ENCODE measurements around the gene DGAT2. TPM values are rescaled to one million over a fixed set of nuclear protein-coding genes. Genes with fewer than 3 reads are reported as not detected.
A peak's percentile ranks its signal among the peaks of the same experiment; 100 is the strongest.

The DGAT2 gene
- total RNA-seq, 1 experiment from 2014 or later, result 6.5 TPM

- no peak for DNase-seq
- no peak overlapping the region for H2AFZ ChIP-seq
- BruUV-seq (replicated peaks), result no TSS peak
- H4K20me1 ChIP-seq (ENCODE audit: insufficient read depth), result no peaks in the 10 kb centered on the region
- H3K4me1 ChIP-seq (replicated peaks; ENCODE audit: insufficient read depth), result peaks cover 52% of the 10 kb centered on the region
- no peak overlapping the region for H3K4me3 ChIP-seq
- H3K9me3 ChIP-seq (ENCODE audit: insufficient read depth, low read depth), result no peaks in the 10 kb centered on the region
- H3K27me3 ChIP-seq (ENCODE audit: insufficient read depth, low read depth), result no peaks in the 10 kb centered on the region
- H3K36me3 ChIP-seq (ENCODE audit: low read depth), result no peaks in the 10 kb centered on the region
- no peak overlapping the region for H3K4me2 ChIP-seq
- no peak for TF ChIP-seq EZH2 (IDR thresholded peaks at IDR 0.05; ENCODE audit: low read depth)
- TF ChIP-seq, protein P1, sequence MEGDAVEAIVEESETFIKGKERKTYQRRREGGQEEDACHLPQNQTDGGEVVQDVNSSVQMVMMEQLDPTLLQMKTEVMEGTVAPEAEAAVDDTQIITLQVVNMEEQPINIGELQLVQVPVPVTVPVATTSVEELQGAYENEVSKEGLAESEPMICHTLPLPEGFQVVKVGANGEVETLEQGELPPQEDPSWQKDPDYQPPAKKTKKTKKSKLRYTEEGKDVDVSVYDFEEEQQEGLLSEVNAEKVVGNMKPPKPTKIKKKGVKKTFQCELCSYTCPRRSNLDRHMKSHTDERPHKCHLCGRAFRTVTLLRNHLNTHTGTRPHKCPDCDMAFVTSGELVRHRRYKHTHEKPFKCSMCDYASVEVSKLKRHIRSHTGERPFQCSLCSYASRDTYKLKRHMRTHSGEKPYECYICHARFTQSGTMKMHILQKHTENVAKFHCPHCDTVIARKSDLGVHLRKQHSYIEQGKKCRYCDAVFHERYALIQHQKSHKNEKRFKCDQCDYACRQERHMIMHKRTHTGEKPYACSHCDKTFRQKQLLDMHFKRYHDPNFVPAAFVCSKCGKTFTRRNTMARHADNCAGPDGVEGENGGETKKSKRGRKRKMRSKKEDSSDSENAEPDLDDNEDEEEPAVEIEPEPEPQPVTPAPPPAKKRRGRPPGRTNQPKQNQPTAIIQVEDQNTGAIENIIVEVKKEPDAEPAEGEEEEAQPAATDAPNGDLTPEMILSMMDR (conservative IDR thresholded peaks at IDR 0.05), result no peak
- intact Hi-C loops (cut with micrococcal nuclease; ENCODE audit: unreplicated experiment), result no loop called here
- H3F3A ChIP-seq (ENCODE audit: insufficient read depth, low read depth), result peaks cover 26% of the 10 kb centered on the region
- peaks cover 27% of the 10 kb centered on the region for H3K79me2 ChIP-seq (ENCODE audit: low read depth)
- POLR2A ChIA-PET (ENCODE audit: unreplicated experiment), result no interaction called here
- no peak overlapping the region for H3K27ac ChIP-seq
- H3K9me2 ChIP-seq (ENCODE audit: insufficient read depth), result no peaks in the 10 kb centered on the region
- CTCF ChIA-PET, result no interaction called here
Observed at GRCh38 chr11:75767228-75767572, 1.4 kb upstream of the DGAT2 start.

GRCh38 chr11:75767793-75768111 is 826 bp upstream of the DGAT2 start:
- Histone ChIP-seq H3K9me2 (ENCODE audit: insufficient read depth) (no peaks in the 10 kb centered on the region), H3F3A (ENCODE audit: insufficient read depth, low read depth) (peaks cover 32% of the 10 kb centered on the region), H3K9me3 (ENCODE audit: insufficient read depth, low read depth) (no peaks in the 10 kb centered on the region), H4K20me1 (ENCODE audit: insufficient read depth) (no peaks in the 10 kb centered on the region), H2AFZ (peak overlapping the region; percentile 83), H3K79me2 (ENCODE audit: low read depth) (peaks cover 33% of the 10 kb centered on the region), H3K4me1 (replicated peaks; ENCODE audit: insufficient read depth) (peaks cover 52% of the 10 kb centered on the region), H3K4me2 (peak overlapping the region; percentile 96), H3K27ac (no peak overlapping the region), H3K4me3 (peak overlapping the region; percentile 80), H3K36me3 (ENCODE audit: low read depth) (no peaks in the 10 kb centered on the region), H3K27me3 (ENCODE audit: insufficient read depth, low read depth) (no peaks in the 10 kb centered on the region)
- ChIA-PET POLR2A (ENCODE audit: unreplicated experiment) (no interaction called here), CTCF (no interaction called here)
- intact Hi-C loops (cut with micrococcal nuclease; ENCODE audit: unreplicated experiment), result no loop called here
- no TSS peak for BruUV-seq (replicated peaks)
- no peak for TF ChIP-seq EZH2 (IDR thresholded peaks at IDR 0.05; ENCODE audit: low read depth)
- TF ChIP-seq, protein P1 (conservative IDR thresholded peaks at IDR 0.05), result no peak; the same call in 1 of the 2 replicates
- DNase-seq, result no peak

DNA sequence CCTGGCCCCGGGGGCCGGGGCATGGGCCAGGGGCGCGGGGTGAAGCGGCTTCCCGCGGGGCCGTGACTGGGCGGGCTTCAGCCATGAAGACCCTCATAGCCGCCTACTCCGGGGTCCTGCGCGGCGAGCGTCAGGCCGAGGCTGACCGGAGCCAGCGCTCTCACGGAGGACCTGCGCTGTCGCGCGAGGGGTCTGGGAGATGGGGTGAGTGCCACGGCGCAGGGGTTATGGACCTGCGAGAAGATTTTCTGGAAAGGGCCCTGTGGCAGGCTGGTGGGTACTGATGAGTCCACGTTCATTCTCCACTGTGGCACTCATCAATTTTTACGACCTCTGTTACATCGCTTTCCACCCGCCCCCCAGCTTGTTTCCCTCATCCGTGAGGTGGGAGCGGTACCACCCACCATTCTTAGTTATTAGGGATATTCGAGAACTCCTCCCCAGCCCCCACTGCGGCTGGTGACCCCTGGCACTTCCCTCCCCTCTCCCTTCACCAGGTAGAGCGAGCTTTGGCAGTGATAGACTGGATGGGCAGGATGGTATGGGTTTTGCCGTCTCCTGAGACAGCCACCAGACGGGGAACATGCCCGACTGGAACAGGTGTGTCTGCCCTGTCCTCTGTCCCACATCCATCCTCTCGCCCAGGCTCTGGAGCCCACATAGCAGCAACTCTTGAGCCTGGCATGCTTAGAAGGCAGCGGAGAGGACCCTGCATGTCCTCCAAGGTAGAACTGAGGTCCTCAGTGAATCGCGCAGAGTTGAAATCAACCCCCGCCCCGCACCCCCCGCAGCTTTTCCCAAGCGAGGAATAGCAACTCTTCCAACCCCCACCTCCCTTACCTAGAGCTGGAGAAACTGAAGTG is 562 bp downstream of the DGAT2 start:
- Histone ChIP-seq H3K9me3 (ENCODE audit: insufficient read depth, low read depth) (no peaks in the 10 kb centered on the region), H3K79me2 (ENCODE audit: low read depth) (peaks cover 46% of the 10 kb centered on the region), H3K4me1 (replicated peaks; ENCODE audit: insufficient read depth) (peaks cover 58% of the 10 kb centered on the region), H3K4me2 (peak overlapping the region; percentile 96), H3F3A (ENCODE audit: insufficient read depth, low read depth) (peaks cover 36% of the 10 kb centered on the region), H4K20me1 (ENCODE audit: insufficient read depth) (no peaks in the 10 kb centered on the region), H2AFZ (peak overlapping the region; percentile 83), H3K9me2 (ENCODE audit: insufficient read depth) (no peaks in the 10 kb centered on the region), H3K4me3 (peak overlapping the region; percentile 80), H3K27me3 (ENCODE audit: insufficient read depth, low read depth) (no peaks in the 10 kb centered on the region), H3K27ac (peak overlapping the region; percentile 84), H3K36me3 (ENCODE audit: low read depth) (no peaks in the 10 kb centered on the region)
- BruUV-seq (replicated peaks), result no TSS peak
- TF ChIP-seq EZH2 (IDR thresholded peaks at IDR 0.05; ENCODE audit: low read depth), result no peak
- TF ChIP-seq, protein P1 (conservative IDR thresholded peaks at IDR 0.05), result no peak; the same call in 1 of the 2 replicates
- peak in 1 of 2 experiments; percentile 44 for DNase-seq
- ChIA-PET POLR2A (ENCODE audit: unreplicated experiment) (interaction anchor here (0.6 kb wide), 1 partner anchor 45 kb away, joined by 4 read pairs; no protein-coding TSS in a partner anchor), CTCF (no interaction called here)
- intact Hi-C loops (cut with micrococcal nuclease; ENCODE audit: unreplicated experiment), result no loop called here
